ENCODE results near the gene TSBP1.

The TSBP1 gene, protein sequence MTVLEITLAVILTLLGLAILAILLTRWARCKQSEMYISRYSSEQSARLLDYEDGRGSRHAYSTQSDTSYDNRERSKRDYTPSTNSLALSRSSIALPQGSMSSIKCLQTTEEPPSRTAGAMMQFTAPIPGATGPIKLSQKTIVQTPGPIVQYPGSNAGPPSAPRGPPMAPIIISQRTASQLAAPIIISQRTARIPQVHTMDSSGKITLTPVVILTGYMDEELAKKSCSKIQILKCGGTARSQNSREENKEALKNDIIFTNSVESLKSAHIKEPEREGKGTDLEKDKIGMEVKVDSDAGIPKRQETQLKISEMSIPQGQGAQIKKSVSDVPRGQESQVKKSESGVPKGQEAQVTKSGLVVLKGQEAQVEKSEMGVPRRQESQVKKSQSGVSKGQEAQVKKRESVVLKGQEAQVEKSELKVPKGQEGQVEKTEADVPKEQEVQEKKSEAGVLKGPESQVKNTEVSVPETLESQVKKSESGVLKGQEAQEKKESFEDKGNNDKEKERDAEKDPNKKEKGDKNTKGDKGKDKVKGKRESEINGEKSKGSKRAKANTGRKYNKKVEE

GRCh38 chr6:32371803-32372202 lies at the start of gene TSBP1:
Gene TSBP1 (minus strand): TSS chr6:32371903. CDS start chr6:32371706, 197 bp downstream.
- no peak for DNase-seq (ENCODE audit: low read depth)
- no peak for TF ChIP-seq CTCF (conservative IDR thresholded peaks at IDR 0.05; ENCODE audit: control insufficient read depth, insufficient read depth, low read depth, low read length)
- no peak within 1 kb of the TSS for H3K4me3 ChIP-seq (ENCODE audit: control insufficient read depth, low read depth, low read length)

DNA sequence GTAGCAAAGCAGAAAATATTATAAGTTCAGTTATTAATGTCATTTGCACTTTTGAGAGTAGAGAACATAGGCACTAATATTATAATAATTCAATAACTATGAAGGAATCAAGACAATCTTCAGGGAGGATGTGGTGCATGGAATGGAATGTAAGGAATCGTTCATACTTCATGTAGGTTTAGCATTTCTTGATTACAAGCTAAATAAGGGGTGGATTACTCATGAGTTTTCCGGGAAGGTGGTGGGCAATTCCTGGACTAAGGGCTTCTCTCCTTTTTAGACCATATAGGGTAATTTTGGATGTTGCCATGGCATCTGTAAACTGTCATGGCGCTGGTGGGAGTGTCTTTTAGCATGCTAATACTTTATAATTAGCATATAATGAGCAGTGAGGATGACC lies 44.3 kb upstream of the TSBP1 start:
- no peak for TF ChIP-seq CTCF (conservative IDR thresholded peaks at IDR 0.05; ENCODE audit: control insufficient read depth, insufficient read depth, low read depth, low read length)
- no peak for DNase-seq (ENCODE audit: low read depth)
- H3K4me3 ChIP-seq (ENCODE audit: control insufficient read depth, low read depth, low read length) = no peak overlapping the region

- peak; percentile 63 for DNase-seq (ENCODE audit: low read depth)
- no peak overlapping the region for H3K4me3 ChIP-seq (ENCODE audit: control insufficient read depth, low read depth, low read length)
- peak; percentile 99 for TF ChIP-seq CTCF (conservative IDR thresholded peaks at IDR 0.05; ENCODE audit: control insufficient read depth, insufficient read depth, low read depth, low read length)
Measured at GRCh38 chr6:32415521-32416019, 43.9 kb upstream of the TSBP1 start.

DNA sequence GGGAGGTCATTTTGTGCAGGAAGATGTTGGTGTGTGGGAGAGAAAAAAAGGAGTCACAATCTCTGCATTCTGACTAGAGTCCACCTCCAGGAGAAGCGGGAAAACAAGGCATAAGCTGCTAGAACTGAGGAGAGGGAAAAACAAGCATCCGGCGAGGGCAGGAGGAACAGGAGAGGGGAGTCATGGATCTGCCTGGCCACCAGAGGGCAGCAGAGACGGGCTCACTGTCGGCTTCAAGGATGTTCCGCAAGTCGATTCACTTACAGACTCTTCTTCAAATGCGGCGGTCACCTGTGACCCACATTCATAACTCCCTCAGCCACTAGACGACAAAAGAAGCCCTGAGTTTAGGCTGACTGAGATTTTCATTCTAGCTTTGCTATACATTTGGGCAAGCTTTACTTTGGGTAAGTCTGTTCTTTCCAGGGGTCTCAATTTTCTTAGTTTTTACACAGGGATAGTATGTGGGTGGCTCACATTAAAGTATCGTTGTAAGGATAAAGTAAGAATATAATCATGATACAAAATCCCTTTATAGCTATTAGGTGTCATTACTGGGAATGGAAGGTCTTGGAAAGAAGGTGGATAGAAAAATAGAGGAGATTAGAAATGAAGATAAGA lies 41.8 kb upstream of the TSBP1 start:
- peak; percentile 70 for DNase-seq (ENCODE audit: low read depth)
- H3K4me3 ChIP-seq (ENCODE audit: control insufficient read depth, low read depth, low read length) = no peak overlapping the region
- peak; percentile 97 for TF ChIP-seq CTCF (conservative IDR thresholded peaks at IDR 0.05; ENCODE audit: control insufficient read depth, insufficient read depth, low read depth, low read length)

DNA sequence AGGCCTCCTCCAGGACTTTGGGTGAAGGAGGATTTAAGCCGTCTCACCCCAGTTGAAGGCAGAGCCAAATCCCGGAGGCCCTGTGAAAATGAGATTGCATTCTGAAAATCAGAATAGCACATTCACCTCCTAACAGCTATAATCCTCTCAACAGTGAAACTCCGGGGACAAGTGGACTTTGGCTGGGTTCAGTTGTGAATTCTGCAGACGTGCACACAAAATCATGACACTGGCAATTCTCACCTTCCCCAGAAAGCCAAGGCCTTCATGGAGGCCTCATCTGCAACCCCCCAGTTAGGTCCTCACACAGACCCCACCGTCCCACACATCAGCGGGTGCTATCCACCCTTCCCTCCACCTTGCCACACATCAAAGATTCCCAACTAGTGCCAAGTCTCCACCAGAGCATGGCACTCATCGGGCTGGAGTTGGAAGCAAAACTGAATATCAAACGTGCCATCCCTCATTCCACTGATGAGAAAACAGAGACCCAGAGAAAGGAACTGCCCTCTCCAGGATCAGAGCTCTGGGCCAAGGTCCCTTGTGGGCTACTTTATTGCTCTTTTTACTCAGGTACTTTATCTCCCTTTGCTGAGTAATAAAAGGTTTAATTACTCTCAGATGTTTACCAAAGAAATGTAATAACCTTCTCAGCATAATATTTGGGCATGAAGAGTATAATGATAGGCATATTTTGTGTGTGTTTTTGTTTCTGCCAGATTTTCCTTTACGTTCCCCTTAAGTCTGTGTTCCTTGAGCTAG lies 40.0 kb upstream of the TSBP1 start:
- no peak overlapping the region for H3K4me3 ChIP-seq (ENCODE audit: control insufficient read depth, low read depth, low read length)
- DNase-seq (ENCODE audit: low read depth) = no peak
- TF ChIP-seq CTCF (conservative IDR thresholded peaks at IDR 0.05; ENCODE audit: control insufficient read depth, insufficient read depth, low read depth, low read length) = no peak

- DNase-seq (ENCODE audit: low read depth) = no peak
- H3K4me3 ChIP-seq (ENCODE audit: control insufficient read depth, low read depth, low read length) = no peak overlapping the region
- no peak for TF ChIP-seq CTCF (conservative IDR thresholded peaks at IDR 0.05; ENCODE audit: control insufficient read depth, insufficient read depth, low read depth, low read length)
Measured at GRCh38 chr6:32410906-32411305, 39.2 kb upstream of the TSBP1 start.
